Posterior vena cava (tissue), 2 donors: ENCODE measurements around the gene DMWD. TPM values are rescaled to one million over a fixed set of nuclear protein-coding genes. Genes with fewer than 3 reads are reported as not detected.
A peak's percentile ranks its signal among the peaks of the same experiment; 100 is the strongest.

ENCODE experiments used
- DNase-seq: peaks from one replicate; pipeline ENCODE4 v3.0.0-alpha.2; 2020; ENCODE audit warnings: low spot score
- intact Hi-C, 2 donors: fragments of 100-400 bp; cut with DNase I; formaldehyde crosslinking; loops; one replicate each; pipeline versions ENCODE4 v1.14.1 to v1.14.2; 2022 to 2023
- total RNA-seq, 2 donors: library from RNA; stranded (reverse); fragmentation: NEBNext Ultra II Directional; extraction: Animal tissue kit (Norgen Biotek cat#: 25700); gene quantifications; one replicate each; pipeline ENCODE4 v1.2.1, GENCODE V29; 2021
- donor health status: DM: yes; HTN: yes; CAD: no.
- donor health status: DM: yes; HTN: yes; CAD: no.

The DMWD gene
- total RNA-seq, 2 donors from 2014 or later: 50.9 to 61.1 TPM

DNA sequence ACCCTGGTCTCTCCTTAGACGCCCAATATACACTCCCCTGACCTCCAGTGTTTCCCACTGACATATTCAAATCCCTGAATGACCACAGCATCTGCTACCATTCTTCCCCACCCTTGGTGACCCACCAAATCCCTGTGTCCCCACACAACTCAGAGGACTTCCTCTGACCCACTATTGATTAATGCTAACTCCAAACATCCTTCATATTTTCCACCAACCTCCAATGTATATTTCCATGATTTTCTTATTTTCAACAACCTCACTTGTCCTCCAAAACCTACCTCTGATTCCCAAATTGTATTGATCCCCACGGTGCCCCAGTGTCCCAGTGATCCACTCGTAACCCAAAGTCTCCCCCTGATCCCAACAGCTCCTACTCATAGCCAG lies 526 bp upstream of the DMWD start:
- intact Hi-C loops: loop anchor here in 1 of 2 donors (10.0 kb wide), 1 partner anchor 78 kb away; no protein-coding TSS in a partner anchor
- DNase-seq: no peak

DNA sequence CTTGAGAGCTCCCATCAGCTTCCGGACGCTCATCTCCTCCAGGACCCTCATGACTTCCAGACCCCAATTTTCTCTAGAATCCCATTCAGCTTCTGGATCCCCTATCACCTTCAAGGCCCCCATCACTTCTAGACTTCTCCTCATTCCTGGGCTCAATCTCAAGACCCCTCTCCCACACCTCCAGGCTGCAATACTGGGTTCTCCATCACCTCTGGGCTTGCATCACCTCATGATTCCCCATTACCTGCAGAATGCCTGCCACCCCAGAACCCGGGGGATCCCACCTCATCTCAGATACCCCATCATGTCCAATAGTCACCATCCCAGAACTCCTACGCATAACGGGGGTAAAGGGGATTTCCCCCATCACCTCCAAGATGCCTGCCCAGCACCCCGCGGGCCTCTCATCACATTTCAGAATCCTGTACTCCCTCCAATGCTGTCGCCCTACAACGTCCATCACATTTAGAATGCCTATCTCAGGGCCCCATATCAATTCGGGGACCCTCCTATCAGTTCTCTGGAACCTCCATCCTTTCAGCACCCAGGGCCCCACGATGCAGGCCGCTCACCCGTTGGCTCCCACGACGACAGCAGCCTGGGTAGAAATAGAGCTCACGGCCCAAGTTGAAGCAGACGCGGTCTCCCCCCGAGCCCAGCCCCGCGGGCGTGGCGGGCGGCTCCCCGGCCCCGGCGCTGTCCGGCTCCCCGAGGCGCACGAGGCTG lies 738 bp downstream of the DMWD start:
- intact Hi-C loops: loop anchor here in 1 of 2 donors (10.0 kb wide), 1 partner anchor 77 kb away; no protein-coding TSS in a partner anchor
- DNase-seq: no peak

DNA sequence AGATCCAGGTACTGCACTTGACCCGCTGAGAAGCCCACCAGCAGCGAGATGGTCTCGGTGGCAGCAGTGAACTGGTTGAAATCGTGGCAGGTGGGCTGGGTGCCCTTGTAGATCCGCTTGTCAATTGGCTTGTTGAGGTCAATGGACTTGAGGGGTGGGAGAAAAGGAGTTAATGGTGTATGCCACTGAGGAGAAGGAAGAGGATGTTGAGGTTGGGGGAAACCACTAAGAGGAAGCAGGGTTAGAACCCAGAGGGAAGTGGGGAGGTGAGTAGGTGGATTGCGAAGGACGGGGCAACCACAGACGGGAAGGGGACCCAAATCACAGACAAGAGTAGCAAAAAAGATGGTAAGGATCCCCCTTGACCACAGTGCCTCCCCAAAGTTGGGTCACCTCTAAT lies 1.7 kb downstream of the DMWD start:
- intact Hi-C loops: loop anchor here in 1 of 2 donors (10.0 kb wide), 1 partner anchor 76 kb away; no protein-coding TSS in a partner anchor
- no peak for DNase-seq

DNA sequence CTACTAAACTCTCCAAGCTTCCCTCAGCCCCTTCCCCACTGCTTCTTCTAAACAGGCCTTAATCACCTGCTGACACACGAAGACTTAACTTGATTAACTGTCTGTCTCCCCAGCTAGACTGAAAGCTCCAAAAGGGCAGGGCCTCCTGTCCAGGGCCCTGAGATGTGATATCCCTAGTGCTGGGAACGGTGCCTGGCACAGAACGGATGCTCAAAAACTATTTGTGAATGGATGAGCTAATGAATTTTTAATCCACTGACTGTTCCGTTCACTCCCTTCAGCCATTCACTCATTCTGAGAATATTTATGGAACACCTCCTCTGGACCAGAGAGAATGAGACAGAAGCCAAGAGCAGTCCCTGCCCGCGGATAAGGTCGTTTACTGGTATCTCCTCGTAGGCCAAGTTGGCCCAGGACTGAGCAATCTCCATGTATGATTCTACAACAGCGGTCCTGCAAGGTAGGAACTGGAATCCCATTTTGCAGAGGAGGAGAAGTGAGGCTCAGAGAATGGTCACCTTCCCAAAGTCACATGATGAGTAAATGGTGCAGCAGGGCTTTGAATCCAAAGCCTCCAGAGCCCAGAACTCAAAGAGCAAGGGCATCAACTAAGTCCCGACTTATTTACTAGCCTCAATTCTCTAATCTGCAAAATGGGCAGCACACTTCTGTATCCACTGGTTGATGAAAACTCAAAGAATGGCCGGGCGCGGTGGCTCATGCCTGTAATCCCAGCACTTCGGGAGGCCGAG lies 3.4 kb downstream of the DMWD start:
- intact Hi-C loops: no loop called here
- DNase-seq: no peak

DNA sequence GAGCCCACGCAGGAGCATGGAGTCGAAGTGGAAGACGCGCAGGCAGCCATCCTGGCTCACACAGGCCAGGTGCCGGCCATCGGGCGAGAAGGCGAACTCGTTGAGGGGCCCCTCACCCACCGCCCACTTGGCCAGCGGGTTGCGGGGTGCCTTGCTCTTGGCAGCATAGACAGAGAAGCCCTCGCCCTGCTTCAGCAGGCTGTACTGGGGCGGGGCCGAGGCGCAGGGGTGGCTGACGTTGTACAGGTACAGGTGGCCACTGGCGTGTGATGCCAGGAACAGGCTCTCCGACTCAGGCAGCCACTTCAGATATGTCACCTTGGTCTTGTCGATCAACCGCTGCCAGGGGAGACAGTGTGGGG lies 6.1 kb downstream of the DMWD start:
- intact Hi-C loops: no loop called here
- no peak for DNase-seq

DNA sequence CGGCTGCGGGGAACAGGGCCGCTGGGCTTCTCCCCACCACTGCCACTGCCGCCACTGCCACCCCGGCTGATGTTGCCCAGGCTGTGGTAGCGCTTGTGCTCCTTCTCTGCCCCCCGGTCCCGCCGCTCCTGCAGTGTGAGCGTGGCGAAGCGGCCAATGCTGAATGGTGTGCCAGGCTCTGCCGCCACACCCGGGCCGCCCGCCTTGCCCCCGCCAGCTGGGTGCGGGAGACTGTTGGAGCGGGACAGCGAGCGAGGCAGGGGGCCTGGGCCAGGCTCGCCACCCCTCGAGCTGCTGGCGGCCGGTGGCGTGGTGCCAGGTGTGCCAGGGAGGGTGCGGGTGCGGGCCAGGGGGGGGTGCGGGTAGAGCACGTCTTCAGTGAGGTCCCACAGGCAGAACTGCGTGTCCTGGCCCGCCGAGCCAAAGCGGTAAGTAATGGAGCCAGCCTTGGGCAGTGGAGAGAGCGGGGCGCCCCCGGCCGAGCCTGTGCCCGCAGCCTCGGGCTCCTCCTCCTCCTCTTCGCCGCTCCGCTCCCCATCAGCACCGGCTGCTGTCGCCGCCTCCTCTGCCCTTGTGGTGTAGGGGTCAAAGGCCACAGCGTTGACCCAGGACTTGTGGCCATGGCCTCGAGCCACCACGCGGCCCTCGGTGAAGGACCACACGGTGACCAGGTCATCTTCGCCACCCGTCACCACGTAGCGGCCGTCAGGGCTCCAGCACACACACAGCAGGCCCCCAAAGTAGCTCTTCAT lies 6.7 kb downstream of the DMWD start:
- intact Hi-C loops: no loop called here
- no peak for DNase-seq

DNA sequence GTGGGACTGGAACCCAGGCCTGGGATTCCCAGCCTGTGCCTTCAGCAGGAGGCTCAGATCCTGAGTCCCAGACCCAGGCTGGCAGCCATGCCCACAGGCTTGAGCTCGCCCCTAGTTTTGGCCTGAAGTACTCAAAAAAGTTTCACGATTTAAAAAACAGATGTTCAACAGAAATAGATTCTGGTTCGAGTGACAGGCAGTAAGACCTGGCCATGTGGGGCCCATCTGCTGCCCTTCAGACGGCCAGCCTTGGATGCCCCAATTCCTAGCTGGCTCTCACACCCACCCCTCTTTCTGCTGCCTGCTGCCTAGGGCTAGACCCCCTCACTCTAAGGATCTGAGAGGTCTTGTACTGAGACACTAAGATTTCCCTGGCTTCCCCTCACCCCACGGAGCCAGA lies 7.5 kb downstream of the DMWD start:
- intact Hi-C loops: no loop called here
- no peak for DNase-seq

DNA sequence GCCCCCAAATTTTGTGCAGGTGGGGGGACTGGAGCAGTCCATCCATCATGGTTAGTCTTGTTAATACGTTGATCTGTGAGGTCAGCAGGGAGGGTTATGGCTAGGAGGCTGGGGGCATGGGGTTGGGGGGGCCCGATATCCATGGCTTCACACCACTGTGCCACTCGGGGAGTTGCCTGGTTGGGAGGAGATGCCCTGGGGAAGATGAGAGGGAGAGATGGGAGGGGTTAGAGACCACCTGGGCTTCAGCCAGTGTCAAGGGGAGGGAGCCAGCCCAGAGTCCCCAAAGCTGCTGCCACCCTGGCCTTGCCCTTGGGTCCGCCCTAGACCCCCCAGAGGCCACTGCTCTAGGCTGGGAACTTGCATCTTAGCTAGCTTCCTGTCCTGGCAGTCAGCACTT lies 8.5 kb downstream of the DMWD start:
- DNase-seq: no peak
- intact Hi-C loops: no loop called here

DNA sequence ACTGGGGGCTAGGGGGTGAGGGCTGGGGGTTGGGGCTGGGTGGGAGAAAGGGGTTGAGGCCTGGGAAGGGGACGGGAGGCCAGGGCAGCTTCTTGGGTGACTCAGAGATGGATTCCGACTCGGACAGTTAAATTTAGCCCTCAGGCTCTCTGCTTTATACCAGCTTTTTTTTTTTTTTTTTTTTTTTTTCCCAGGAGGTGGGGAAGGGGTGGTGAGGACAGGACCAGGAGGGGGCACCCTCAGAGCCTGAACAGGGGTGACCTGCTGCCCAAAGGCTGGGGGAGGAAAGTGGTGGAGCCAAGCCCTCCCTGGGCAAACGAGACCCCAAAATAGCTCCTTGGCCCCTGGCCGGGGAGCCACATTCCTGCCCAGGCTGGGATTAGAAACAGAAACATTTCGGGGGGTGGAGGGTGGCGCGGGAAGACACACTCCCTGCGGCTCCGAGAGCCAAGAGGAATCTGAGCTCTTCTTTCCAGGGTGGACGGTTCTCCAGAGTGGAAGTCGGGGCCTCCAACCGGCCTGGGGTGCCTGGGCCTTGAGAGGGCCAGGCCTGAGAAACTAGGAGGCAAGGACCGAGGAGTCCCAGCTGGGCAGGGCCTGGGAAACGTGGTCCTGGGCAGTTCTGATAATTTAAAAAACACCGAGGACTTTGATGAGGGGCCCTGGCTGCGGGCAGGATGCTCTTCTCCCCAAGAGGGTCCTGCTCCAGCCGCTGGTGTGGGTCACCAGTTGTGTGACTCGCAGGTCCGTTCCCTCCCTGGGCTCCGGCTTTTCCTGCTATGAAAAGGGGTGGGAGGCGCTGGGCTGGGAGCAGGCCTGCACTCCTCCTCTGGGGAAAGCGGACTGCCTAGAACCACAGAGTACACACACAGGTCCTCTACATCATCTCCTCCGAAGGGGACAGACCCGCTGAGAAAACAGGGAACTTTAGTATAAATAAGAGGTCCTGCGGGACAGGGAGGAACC lies 9.5 kb downstream of the DMWD start:
- peak; percentile 90 for DNase-seq
- intact Hi-C loops: no loop called here

DNA sequence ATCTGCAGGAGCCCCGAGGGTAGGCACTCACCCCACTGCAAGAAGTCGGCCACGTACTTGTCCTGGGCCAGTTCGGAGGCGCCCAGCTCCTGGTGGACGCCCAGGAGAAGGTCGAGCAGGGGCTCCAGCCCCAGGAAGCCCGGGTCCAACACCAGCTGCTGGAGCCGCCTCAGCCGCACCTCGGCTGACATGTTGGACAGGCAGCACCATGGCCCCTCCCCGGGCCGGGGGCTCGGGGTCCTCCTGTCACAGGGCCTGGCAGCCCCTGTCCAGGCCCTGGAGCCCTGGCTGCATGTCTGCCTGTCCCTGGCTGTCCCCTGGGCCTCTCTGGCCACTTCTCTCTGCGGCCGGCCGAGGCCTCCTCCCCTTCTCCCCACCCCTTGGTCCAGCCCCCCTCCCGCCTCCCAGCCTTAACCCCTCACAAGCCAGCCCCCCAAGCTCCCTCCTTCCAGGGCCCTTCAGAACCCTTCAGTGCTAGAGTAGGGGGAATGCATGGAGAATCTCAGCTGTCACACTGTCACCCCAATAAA lies 10.4 kb downstream of the DMWD start, which contains the start of gene DMPK:
Gene DMPK, minus strand, starts transcription at position 329 of the 530 bp plus-strand sequence. Its CDS starts 138 bp downstream, at position 191.
- no peak for DNase-seq
- intact Hi-C loops: no loop called here

DNA sequence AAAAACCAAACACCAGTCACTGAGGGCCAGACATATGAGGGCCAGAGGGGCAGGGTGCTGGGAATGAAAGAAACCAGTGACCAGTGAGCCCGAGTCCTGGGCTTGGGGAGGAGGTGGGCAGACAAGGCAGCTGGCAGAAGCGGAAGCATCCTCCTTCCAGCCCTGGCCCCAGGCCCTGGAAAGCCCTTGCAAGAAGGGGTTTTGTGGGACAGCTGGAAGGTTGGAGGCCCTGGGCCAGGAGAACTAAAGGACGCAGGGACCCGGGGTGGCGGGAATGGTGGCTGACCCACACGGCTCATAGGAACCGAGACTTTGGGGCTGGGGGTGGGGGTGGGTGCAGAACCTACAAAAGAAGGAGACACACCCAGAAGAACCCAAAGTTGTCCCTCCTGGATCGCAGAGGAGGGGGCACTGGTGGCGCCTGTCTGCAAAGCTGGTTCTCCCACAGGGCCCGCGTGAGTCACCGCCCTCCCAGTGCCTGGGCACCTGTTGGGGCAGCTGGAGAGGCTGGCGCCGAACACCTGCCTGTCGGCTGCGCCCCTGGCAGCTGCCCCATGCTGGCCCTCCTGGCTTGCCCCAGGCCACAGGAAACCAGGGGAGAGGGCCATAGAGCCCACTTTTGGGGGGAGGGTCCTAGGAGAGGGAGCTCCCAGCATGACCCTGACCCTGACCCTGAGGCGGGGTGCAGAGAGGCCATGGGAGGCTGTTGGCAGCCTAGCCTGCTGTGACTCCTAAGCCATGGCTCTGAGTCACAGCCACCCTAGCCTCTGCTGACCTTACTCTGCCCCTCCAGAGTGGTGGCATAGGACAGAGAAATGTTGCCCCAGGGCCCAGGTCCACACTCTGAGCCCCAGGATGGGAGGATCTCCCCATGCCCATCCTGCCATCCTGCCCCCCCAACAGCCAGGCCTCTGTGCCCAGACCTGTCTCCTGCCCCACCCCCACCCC lies 11.2 kb downstream of the DMWD start:
- no peak for DNase-seq
- intact Hi-C loops: no loop called here

DNA sequence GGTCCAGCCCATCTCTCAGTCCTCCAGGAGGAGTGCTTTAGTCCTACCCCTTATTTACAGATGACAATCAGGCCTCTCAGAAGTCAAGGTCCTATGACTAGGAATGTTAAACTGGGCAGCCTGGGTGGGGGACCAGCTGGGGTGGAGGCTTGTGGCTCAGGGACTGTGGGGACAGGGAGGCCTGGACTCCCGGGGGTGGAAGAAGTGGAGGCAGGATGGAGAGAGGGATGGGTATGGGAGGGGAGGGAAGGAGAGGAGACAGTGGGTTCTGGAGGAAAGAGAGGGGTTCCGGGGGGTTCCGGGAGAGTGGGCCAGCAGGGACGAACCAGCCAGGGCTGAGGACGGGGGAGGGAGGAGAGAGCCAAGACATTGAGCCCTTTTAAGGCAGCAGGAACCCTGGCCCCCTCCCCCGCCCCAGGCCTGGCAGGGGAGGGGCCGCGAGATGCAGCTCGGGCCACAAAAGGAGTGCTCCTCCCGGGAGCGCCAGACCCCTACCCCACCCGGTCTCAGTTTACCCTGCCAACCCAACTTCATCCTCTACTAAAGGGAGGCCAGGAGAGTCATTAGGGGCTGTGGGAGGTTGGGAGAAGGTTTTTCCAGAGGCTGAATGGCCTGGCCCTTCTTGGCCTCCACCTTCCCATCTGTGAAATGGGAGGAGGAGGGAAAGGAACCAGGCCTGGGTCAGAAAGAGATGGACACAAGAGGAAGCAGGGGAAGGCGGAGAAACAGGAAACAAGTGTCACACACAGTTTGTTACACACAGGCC lies 12.0 kb downstream of the DMWD start:
- intact Hi-C loops: no loop called here

DNA sequence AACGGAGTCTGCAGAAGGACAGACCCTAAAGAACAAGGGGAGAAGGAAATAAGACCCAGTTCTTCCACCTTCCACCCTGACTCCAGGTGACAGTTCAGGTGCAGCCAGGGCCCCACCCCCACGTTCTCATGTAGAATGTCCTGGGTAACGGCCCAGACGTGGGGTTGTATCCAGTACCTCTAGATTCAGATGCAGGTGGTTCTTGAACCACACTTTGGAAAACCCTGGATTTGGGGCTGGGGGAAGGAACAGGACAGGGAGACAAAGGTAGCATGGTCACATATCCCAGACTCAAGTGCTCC lies 12.5 kb downstream of the DMWD start:
- no peak for DNase-seq
- intact Hi-C loops: no loop called here

More for the DNA sequence above, 12.0 kb downstream of the DMWD start:
- DNase-seq: no peak

DNA sequence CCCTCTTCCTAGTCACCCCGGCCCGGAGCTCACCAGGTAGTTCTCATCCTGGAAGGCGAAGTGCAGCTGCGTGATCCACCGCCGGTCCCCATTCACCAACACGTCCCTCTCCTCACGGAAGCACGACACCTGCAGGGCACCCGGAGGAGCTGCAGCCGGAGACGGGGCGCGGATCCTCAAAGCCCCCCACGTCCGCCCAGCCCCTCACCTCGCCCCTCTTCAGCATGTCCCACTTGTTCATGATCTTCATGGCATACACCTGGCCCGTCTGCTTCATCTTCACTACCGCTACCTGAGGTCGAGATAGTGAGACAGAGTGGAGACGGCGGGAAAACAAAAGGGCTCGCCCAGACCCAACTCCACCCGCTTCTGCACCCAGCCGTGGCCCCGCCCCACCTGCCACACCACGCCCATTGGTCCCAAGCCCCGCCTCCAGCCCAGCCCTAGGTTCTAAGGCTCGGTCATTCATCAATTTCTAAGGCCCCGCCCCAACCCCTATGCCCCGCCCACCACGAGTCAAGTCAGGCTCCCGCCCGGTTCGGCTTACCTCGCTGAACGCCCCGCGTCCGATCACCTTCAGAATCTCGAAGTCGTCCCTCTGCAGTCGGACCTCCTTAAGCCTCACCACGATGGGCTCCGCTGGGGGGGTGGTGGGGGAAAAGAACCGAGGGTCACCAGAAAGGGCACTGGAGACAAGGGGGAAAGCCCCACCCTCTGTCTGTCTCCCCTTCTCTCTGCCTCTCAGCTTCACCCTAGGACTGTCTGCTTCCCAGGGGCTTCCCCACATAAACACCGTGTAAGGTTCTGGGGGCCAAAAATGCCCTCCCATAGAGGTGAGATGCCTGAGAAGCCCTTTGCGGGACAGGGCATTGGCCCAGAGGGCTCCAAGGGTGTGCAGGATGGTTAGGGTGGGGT lies 13.2 kb downstream of the DMWD start:
- intact Hi-C loops: no loop called here

DNA sequence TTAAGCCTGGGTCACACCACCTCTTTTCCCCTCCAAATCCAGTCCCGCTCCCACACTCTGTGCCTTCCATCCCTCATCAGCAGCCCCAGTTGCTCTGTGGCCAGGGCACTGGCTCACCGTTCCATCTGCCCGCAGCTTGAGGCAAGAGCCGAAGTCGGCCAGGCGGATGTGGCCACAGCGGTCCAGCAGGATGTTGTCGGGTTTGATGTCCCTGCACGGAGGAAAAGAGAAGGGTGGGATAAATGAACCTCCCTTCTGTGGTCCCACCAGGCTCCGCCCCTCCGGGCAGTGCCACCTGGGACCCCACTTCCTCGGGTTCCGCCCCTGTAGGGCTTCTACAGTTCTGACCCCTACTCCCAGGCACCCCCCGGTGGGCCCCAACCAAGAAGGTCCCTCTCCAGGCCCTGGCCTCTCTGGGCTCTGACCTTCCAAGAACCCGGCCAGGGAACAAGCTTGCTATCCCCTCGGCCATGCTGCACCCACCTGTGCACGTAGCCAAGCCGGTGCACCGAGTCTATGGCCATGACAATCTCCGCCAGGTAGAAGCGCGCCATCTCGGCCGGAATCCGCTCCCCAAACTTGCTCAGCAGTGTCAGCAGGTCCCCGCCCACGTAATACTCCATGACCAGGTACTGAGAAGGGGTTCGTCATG lies 14.5 kb downstream of the DMWD start:
- no peak for DNase-seq
- intact Hi-C loops: no loop called here

More for the DNA sequence above, 13.2 kb downstream of the DMWD start:
- DNase-seq: peak; percentile 96
